ENCODE data around the gene FCER1G.

GRCh38 chr1:161168906-161169305 lies 46.2 kb upstream of the FCER1G start:
- TF ChIP-seq RAD21 (IDR thresholded peaks at IDR 0.05; ENCODE audit: low read length) (no peak), POLR2A (IDR thresholded peaks at IDR 0.05; ENCODE audit: low read depth, low read length) (no peak), CTCF (conservative IDR thresholded peaks at IDR 0.05; ENCODE audit: low read depth, low read length) (no peak), MAFK (IDR thresholded peaks at IDR 0.05; ENCODE audit: low read depth, low read length) (no peak), RFX5 (IDR thresholded peaks at IDR 0.05; ENCODE audit: low read depth, low read length) (no peak)

Data from IMR-90 (cell line).